Muscle layer of colon (tissue), 2 donors: Measurements from ENCODE around the gene TRPM2.
"Not testable (repeated sequence)": the region's sequence is repeated elsewhere in the genome, so short reads cannot be mapped to it uniquely, and the experiment has no call there.

Experiments used
- H3K27ac ChIP-seq: one replicate; pipeline ENCODE4 v1.7.0; 2013; ENCODE audit warnings: low read depth, mild to moderate bottlenecking, low read length, moderate library complexity
- H3K27me3 ChIP-seq, 2 donors: one replicate each; pipeline ENCODE4 v1.7.0; 2013; ENCODE audit warnings: low read length in 2 of 2, mild to moderate bottlenecking in 2 of 2; ENCODE audit not compliant: insufficient read depth in 2 of 2, control insufficient read depth in 1 of 2
- H3K36me3 ChIP-seq: one replicate; pipeline ENCODE4 v1.7.0; 2013; ENCODE audit warnings: mild to moderate bottlenecking, low read length; ENCODE audit not compliant: insufficient read depth
- H3K4me1 ChIP-seq: one replicate; pipeline ENCODE4 v1.7.0; 2013; ENCODE audit warnings: mild to moderate bottlenecking, low read length; ENCODE audit not compliant: insufficient read depth
- H3K4me3 ChIP-seq, 2 donors: one replicate each; pipeline ENCODE4 v1.7.0; 2013; ENCODE audit warnings: low read length in 2 of 2, low read depth in 1 of 2, mild to moderate bottlenecking in 1 of 2, moderate library complexity in 1 of 2
- H3K9ac ChIP-seq: one replicate; pipeline ENCODE4 v1.7.0; 2013; ENCODE audit warnings: low read length
- H3K9me3 ChIP-seq: one replicate; pipeline ENCODE4 v1.7.0; 2013; ENCODE audit warnings: mild to moderate bottlenecking, low read length
- donor health status: abdominal sarcoma.
- donor health status: Adenocarcinoma of cecum.

TRPM2 gene

GRCh38 chr21:44381874-44382273 is 28.5 kb downstream of the TRPM2 start:
- H3K9ac ChIP-seq = no peak overlapping the region
- no peaks in the 10 kb centered on the region for H3K9me3 ChIP-seq
- no peak overlapping the region for H3K4me3 ChIP-seq
- peaks cover 0 to 13% of the 10 kb centered on the region in 2 donors for H3K27me3 ChIP-seq
- no peaks in the 10 kb centered on the region for H3K36me3 ChIP-seq
- no peaks in the 10 kb centered on the region for H3K4me1 ChIP-seq
- H3K27ac ChIP-seq = no peak overlapping the region

GRCh38 chr21:44382536-44382935 is 29.1 kb downstream of the TRPM2 start:
- no peaks in the 10 kb centered on the region for H3K9me3 ChIP-seq
- H3K27me3 ChIP-seq = peaks cover 0 to 9% of the 10 kb centered on the region in 2 donors
- H3K4me3 ChIP-seq = no peak overlapping the region
- H3K4me1 ChIP-seq = no peaks in the 10 kb centered on the region
- no peak overlapping the region for H3K9ac ChIP-seq
- H3K36me3 ChIP-seq = no peaks in the 10 kb centered on the region
- no peak overlapping the region for H3K27ac ChIP-seq

- Histone ChIP-seq H3K4me3 (no peak overlapping the region), H3K9ac (no peak overlapping the region), H3K36me3 (no peaks in the 10 kb centered on the region), H3K9me3 (no peaks in the 10 kb centered on the region), H3K27ac (no peak overlapping the region), H3K4me1 (no peaks in the 10 kb centered on the region), H3K27me3 (peaks cover 0 to 5% of the 10 kb centered on the region in 2 donors)
These were observed 29.8 kb downstream of the TRPM2 start for GRCh38 chr21:44383216-44383615.

GRCh38 chr21:44384968-44385367 is 31.5 kb downstream of the TRPM2 start:
- Histone ChIP-seq H3K4me1 (no peaks in the 10 kb centered on the region), H3K4me3 (no peak overlapping the region), H3K36me3 (no peaks in the 10 kb centered on the region), H3K27ac (no peak overlapping the region), H3K27me3 (no peaks in the 10 kb centered on the region), H3K9ac (no peak overlapping the region), H3K9me3 (no peaks in the 10 kb centered on the region)

- Histone ChIP-seq H3K4me1 (no peaks in the 10 kb centered on the region), H3K27ac (no peak overlapping the region), H3K9ac (no peak overlapping the region), H3K4me3 (no peak overlapping the region), H3K27me3 (no peaks in the 10 kb centered on the region), H3K9me3 (peaks cover 3% of the 10 kb centered on the region), H3K36me3 (no peaks in the 10 kb centered on the region)
These were observed 35.9 kb downstream of the TRPM2 start for GRCh38 chr21:44389335-44389734.

- no peak overlapping the region for H3K27ac ChIP-seq
- H3K4me1 ChIP-seq = no peaks in the 10 kb centered on the region
- H3K4me3 ChIP-seq = no peak overlapping the region
- H3K36me3 ChIP-seq = no peaks in the 10 kb centered on the region
- peaks cover 3% of the 10 kb centered on the region for H3K9me3 ChIP-seq
- no peaks in the 10 kb centered on the region for H3K27me3 ChIP-seq
- H3K9ac ChIP-seq = no peak overlapping the region
These were observed 37.5 kb downstream of the TRPM2 start for GRCh38 chr21:44390886-44391285.

- Histone ChIP-seq H3K9ac (no peak overlapping the region), H3K27ac (no peak overlapping the region), H3K9me3 (peaks cover 3% of the 10 kb centered on the region), H3K36me3 (no peaks in the 10 kb centered on the region), H3K4me1 (no peaks in the 10 kb centered on the region), H3K27me3 (no peaks in the 10 kb centered on the region), H3K4me3 (no peak overlapping the region)
These were observed 38.1 kb downstream of the TRPM2 start for GRCh38 chr21:44391345-44392091.

GRCh38 chr21:44392185-44392584 is 38.8 kb downstream of the TRPM2 start:
- no peaks in the 10 kb centered on the region for H3K4me1 ChIP-seq
- peaks cover 3% of the 10 kb centered on the region for H3K9me3 ChIP-seq
- H3K9ac ChIP-seq = no peak overlapping the region
- no peak overlapping the region for H3K4me3 ChIP-seq
- no peaks in the 10 kb centered on the region for H3K27me3 ChIP-seq
- H3K27ac ChIP-seq = no peak overlapping the region
- H3K36me3 ChIP-seq = no peaks in the 10 kb centered on the region

GRCh38 chr21:44392916-44393315 is 39.5 kb downstream of the TRPM2 start:
- no peak overlapping the region for H3K27ac ChIP-seq
- no peak overlapping the region for H3K4me3 ChIP-seq
- no peak overlapping the region for H3K9ac ChIP-seq
- no peaks in the 10 kb centered on the region for H3K27me3 ChIP-seq
- H3K36me3 ChIP-seq = no peaks in the 10 kb centered on the region
- H3K4me1 ChIP-seq = no peaks in the 10 kb centered on the region
- peaks cover 3% of the 10 kb centered on the region for H3K9me3 ChIP-seq

- Histone ChIP-seq H3K4me1 (no peaks in the 10 kb centered on the region), H3K9ac (no peak overlapping the region), H3K36me3 (no peaks in the 10 kb centered on the region), H3K27me3 (no peaks in the 10 kb centered on the region), H3K27ac (no peak overlapping the region), H3K4me3 (no peak overlapping the region), H3K9me3 (peaks cover 3% of the 10 kb centered on the region)
These were observed 41.3 kb downstream of the TRPM2 start for GRCh38 chr21:44394733-44395132.

- H3K36me3 ChIP-seq = no peaks in the 10 kb centered on the region
- no peaks in the 10 kb centered on the region for H3K27me3 ChIP-seq
- H3K9ac ChIP-seq = no peak overlapping the region
These were observed 41.8 kb downstream of the TRPM2 start for GRCh38 chr21:44395260-44395659.

GRCh38 chr21:44396803-44397202 is 43.4 kb downstream of the TRPM2 start:
- not testable (repeated sequence) for H3K27me3 ChIP-seq, H3K4me1 ChIP-seq, H3K9ac ChIP-seq, H3K36me3 ChIP-seq, H3K4me3 ChIP-seq, H3K27ac ChIP-seq, H3K9me3 ChIP-seq

More at GRCh38 chr21:44395260-44395659, 41.8 kb downstream of the TRPM2 start:
- Histone ChIP-seq H3K27ac (no peak overlapping the region), H3K9me3 (peaks cover 3% of the 10 kb centered on the region), H3K4me1 (no peaks in the 10 kb centered on the region), H3K4me3 (no peak overlapping the region)
